Kidney (tissue), 14 donors: ENCODE results near the gene ABHD12. TPM values are rescaled to one million over a fixed set of nuclear protein-coding genes. Genes with fewer than 3 reads are reported as not detected.
A peak's percentile ranks its signal among the peaks of the same experiment; 100 is the strongest.

Source experiments
- DNase-seq, 5 donors: peaks; one replicate each; pipeline ENCODE4 v3.0.0-alpha.2; 2013 to 2020
- FAIRE-seq: peaks from 2 replicates; lab custom pipeline; 2012; peaks lifted over from hg19 to GRCh38; lab: Jason Lieb, UNC
- H3K27ac ChIP-seq, 2 donors: one replicate each; pipeline ENCODE4 v1.7.0; 2013; ENCODE audit warnings: low read depth in 2 of 2, low read length in 2 of 2, inconsistent platforms in 1 of 2
- H3K27me3 ChIP-seq: one replicate; pipeline ENCODE4 v1.7.1; 2013; ENCODE audit warnings: low read length, inconsistent platforms; ENCODE audit not compliant: control insufficient read depth, insufficient read depth
- H3K36me3 ChIP-seq, 3 donors: one replicate each; pipeline versions ENCODE4 v1.7.0 to v1.7.1; 2013; ENCODE audit warnings: low read length in 3 of 3, control low read depth in 1 of 3, inconsistent platforms in 1 of 3; ENCODE audit not compliant: insufficient read depth in 3 of 3, control insufficient read depth in 2 of 3
- H3K4me1 ChIP-seq, 3 donors: one replicate each; pipeline versions ENCODE4 v1.7.0 to v1.7.1; 2013; ENCODE audit warnings: low read length in 3 of 3, inconsistent platforms in 1 of 3, low read depth in 1 of 3; ENCODE audit not compliant: control insufficient read depth in 2 of 3, insufficient read depth in 2 of 3
- H3K4me3 ChIP-seq, 3 donors: one replicate each; pipeline versions ENCODE4 v1.7.0 to v1.8.1; 2013; ENCODE audit warnings: low read length in 3 of 3, control low read depth in 1 of 3, inconsistent platforms in 1 of 3
- H3K9ac ChIP-seq, 3 donors: one replicate each; pipeline versions ENCODE4 v1.7.0 to v1.7.1; 2013; ENCODE audit warnings: low read length in 3 of 3, control low read depth in 1 of 3, inconsistent platforms in 1 of 3
- H3K9me3 ChIP-seq, 3 donors: one replicate each; pipeline versions ENCODE4 v1.7.0 to v1.7.1; 2013; ENCODE audit warnings: low read length in 3 of 3, control low read depth in 1 of 3, inconsistent platforms in 1 of 3; ENCODE audit not compliant: control insufficient read depth in 2 of 3, insufficient read depth in 1 of 3
- CTCF ChIP-seq: IDR thresholded peaks from 3 replicates; pipeline ENCODE4 v1.5.1; 2012; ENCODE audit warnings: mild to moderate bottlenecking, moderate library complexity, borderline replicate concordance; ENCODE audit not compliant: insufficient read depth; ENCODE audit errors: extremely low read depth
- intact Hi-C: fragments of 100-400 bp; cut with DNase I; formaldehyde crosslinking; loops from one replicate; pipeline ENCODE4 v1.11.1; 2022
- polyA plus RNA-seq: library from polyadenylated mRNA; stranded (reverse); fragments of 350-450 nt; fragmentation: Illumina TruSeq; extraction: RNeasy Lipid Tissue Mini Kit (QIAGEN cat#74804); gene quantifications from one replicate; pipeline ENCODE4 v1.2.3, GENCODE V29; 2014; ENCODE audit warnings: low read depth, low replicate concordance; ENCODE audit not compliant: insufficient read depth
- total RNA-seq: library from RNA; stranded (reverse); fragmentation: NEBNext Ultra II Directional; extraction: Animal tissue kit (Norgen Biotek cat#: 25700); gene quantifications from one replicate; pipeline ENCODE4 v1.2.1, GENCODE V29; 2021
- donor health status: control.
- donor health status: control.
- donor health status: control.
- donor health status: control.
- donor health status: control.
- donor health status: DM: yes; HTN: yes; CAD: no.
- donor health status: Normal renal cell carcinoma (clear cell type).

The ABHD12 gene
- total and polyA plus RNA-seq, 2 donors from 2014 or later, result 61.5 to 68.1 TPM

GRCh38 chr20:25408890-25409289 lies 18.3 kb upstream of the ABHD12 start:
- H3K9ac ChIP-seq, result no peak overlapping the region
- H3K27me3 ChIP-seq, result no peaks in the 10 kb centered on the region
- TF ChIP-seq CTCF, result no peak
- intact Hi-C loops, result no loop called here
- no peak for DNase-seq
- no peaks in the 10 kb centered on the region for H3K36me3 ChIP-seq
- H3K27ac ChIP-seq, result no peak overlapping the region
- FAIRE-seq, result no peak
- no peaks in the 10 kb centered on the region for H3K9me3 ChIP-seq
- H3K4me3 ChIP-seq, result peak overlapping the region in 1 of 3 donors; percentile 12
- H3K4me1 ChIP-seq, result peaks cover 0 to 4% (median 4%) of the 10 kb centered on the region in 3 donors

- Histone ChIP-seq H3K27me3 (no peaks in the 10 kb centered on the region), H3K36me3 (no peaks in the 10 kb centered on the region), H3K27ac (no peak overlapping the region), H3K9ac (peak overlapping the region; percentile 34 to 61 (median 55)), H3K4me3 (peak overlapping the region; percentile 72 to 86 (median 78)), H3K4me1 (peaks cover 0 to 4% (median 4%) of the 10 kb centered on the region in 3 donors), H3K9me3 (peaks cover 0 to 3% (median 1%) of the 10 kb centered on the region in 3 donors)
- intact Hi-C loops, result no loop called here
- TF ChIP-seq CTCF, result no peak
- FAIRE-seq (no peak), DNase-seq (no peak)
Observed at GRCh38 chr20:25408170-25408547, 17.5 kb upstream of the ABHD12 start.

- no peak within 1 kb of the TSS for H3K27ac ChIP-seq
- DNase-seq (peak; percentile 90 to 97 (median 96)), FAIRE-seq (no peak)
- peaks cover 0 to 6% (median 4%) of the 10 kb centered on the region in 3 donors for H3K9me3 ChIP-seq
- H3K4me1 ChIP-seq, result peaks cover 0 to 4% (median 4%) of the 10 kb centered on the region in 3 donors
- no peak for TF ChIP-seq CTCF
- H3K9ac ChIP-seq, result peak within 1 kb of the TSS; percentile 34 to 61 (median 55)
- no peaks in the 10 kb centered on the region for H3K36me3 ChIP-seq
- H3K27me3 ChIP-seq, result no peaks in the 10 kb centered on the region
- H3K4me3 ChIP-seq, result peak within 1 kb of the TSS; percentile 72 to 86 (median 78)
- intact Hi-C loops, result no loop called here
Observed at GRCh38 chr20:25407311-25408169, 16.9 kb upstream of the ABHD12 start, which contains the start of gene GINS1. Gene GINS1, plus strand, starts transcription at chr20:25407673. Its CDS starts 148 bp downstream, at chr20:25407821.
